NCI-H69 (cell line): ENCODE measurements around the gene C14orf119.

Source experiments
- DNase-seq: peaks from one replicate; lab custom pipeline; 2025; lab: John Stamatoyannopoulos, UW

C14orf119 gene

GRCh38 chr14:23149745-23150144 is 54.4 kb downstream of the C14orf119 start:
- DNase-seq, result no peak
